ENCODE measurements around the gene ORC1.

The ORC1 gene

GRCh38 chr1:52404116-52404974, at the start of gene ORC1, which contains the start of gene PRPF38A:
TSS of gene ORC1 (minus strand) at chr1:52404423. CDS start at chr1:52402223, 2,200 bp downstream.
TSS of gene PRPF38A (plus strand) at chr1:52404602. CDS start at chr1:52404750, 148 bp downstream.
- Mint-ChIP-seq H3K27ac (peak within 1 kb of the TSS; percentile 98 to 99), H3K4me3 (peak within 1 kb of the TSS; percentile 99), H3K27me3 (no peaks in the 10 kb centered on the region), H3K9me3 (no peaks in the 10 kb centered on the region), H3K4me1 (peaks cover 58% of the 10 kb centered on the region)
- DNase-seq (peak; percentile 95 to 97), ATAC-seq (peak; percentile 96)

GRCh38 chr1:52444463-52444862, 40.2 kb upstream of the ORC1 start:
- DNase-seq, result no peak
- H3K4me3 Mint-ChIP-seq, result no peak overlapping the region
- no peak for ATAC-seq
- H3K4me1 Mint-ChIP-seq, result no peaks in the 10 kb centered on the region
- H3K9me3 Mint-ChIP-seq, result no peaks in the 10 kb centered on the region
- no peak overlapping the region for H3K27ac Mint-ChIP-seq
- no peaks in the 10 kb centered on the region for H3K27me3 Mint-ChIP-seq

- no peak for DNase-seq
- Mint-ChIP-seq H3K4me1 (no peaks in the 10 kb centered on the region), H3K9me3 (no peaks in the 10 kb centered on the region), H3K27ac (no peak overlapping the region), H3K4me3 (no peak overlapping the region), H3K27me3 (no peaks in the 10 kb centered on the region)
- ATAC-seq, result no peak
Measured at GRCh38 chr1:52439976-52440375, 35.8 kb upstream of the ORC1 start.

GRCh38 chr1:52436817-52437216, 32.6 kb upstream of the ORC1 start:
- Mint-ChIP-seq H3K4me3 (no peak overlapping the region), H3K9me3 (no peaks in the 10 kb centered on the region), H3K27me3 (no peaks in the 10 kb centered on the region), H3K27ac (peak overlapping the region in 1 of 2 donors; percentile 3), H3K4me1 (no peaks in the 10 kb centered on the region)
- DNase-seq, result no peak
- ATAC-seq, result no peak

GRCh38 chr1:52435650-52436049, 31.4 kb upstream of the ORC1 start:
- Mint-ChIP-seq H3K9me3 (no peaks in the 10 kb centered on the region), H3K27ac (no peak overlapping the region), H3K27me3 (no peaks in the 10 kb centered on the region), H3K4me1 (no peaks in the 10 kb centered on the region), H3K4me3 (no peak overlapping the region)
- ATAC-seq (no peak), DNase-seq (no peak)

- DNase-seq (no peak), ATAC-seq (no peak)
- Mint-ChIP-seq H3K27ac (no peak overlapping the region), H3K9me3 (no peaks in the 10 kb centered on the region), H3K27me3 (no peaks in the 10 kb centered on the region), H3K4me3 (no peak overlapping the region), H3K4me1 (no peaks in the 10 kb centered on the region)
Measured at GRCh38 chr1:52435211-52435610, 31.0 kb upstream of the ORC1 start.

- H3K27ac Mint-ChIP-seq, result no peak overlapping the region
- DNase-seq (no peak), ATAC-seq (no peak)
- no peaks in the 10 kb centered on the region for H3K27me3 Mint-ChIP-seq
- no peaks in the 10 kb centered on the region for H3K4me1 Mint-ChIP-seq
- H3K4me3 Mint-ChIP-seq, result no peak overlapping the region
- H3K9me3 Mint-ChIP-seq, result no peaks in the 10 kb centered on the region
Measured at GRCh38 chr1:52432807-52433206, 28.6 kb upstream of the ORC1 start.

GRCh38 chr1:52427152-52427551, 22.9 kb upstream of the ORC1 start:
- Mint-ChIP-seq H3K4me1 (peaks cover 34% of the 10 kb centered on the region), H3K27ac (peak overlapping the region in 1 of 2 donors; percentile 0), H3K27me3 (no peaks in the 10 kb centered on the region), H3K9me3 (no peaks in the 10 kb centered on the region), H3K4me3 (no peak overlapping the region)
- DNase-seq (no peak), ATAC-seq (no peak)

GRCh38 chr1:52426371-52426770, 22.1 kb upstream of the ORC1 start:
- ATAC-seq, result no peak
- no peak for DNase-seq
- Mint-ChIP-seq H3K4me3 (no peak overlapping the region), H3K4me1 (peaks cover 34% of the 10 kb centered on the region), H3K27me3 (no peaks in the 10 kb centered on the region), H3K27ac (no peak overlapping the region), H3K9me3 (no peaks in the 10 kb centered on the region)

GRCh38 chr1:52424813-52425212, 20.6 kb upstream of the ORC1 start:
- Mint-ChIP-seq H3K27ac (peak overlapping the region; percentile 12 to 28), H3K9me3 (no peaks in the 10 kb centered on the region), H3K27me3 (no peaks in the 10 kb centered on the region), H3K4me3 (peak overlapping the region in 1 of 2 donors; percentile 46), H3K4me1 (peaks cover 35% of the 10 kb centered on the region)
- ATAC-seq, result no peak
- no peak for DNase-seq

- H3K27ac Mint-ChIP-seq, result peak overlapping the region; percentile 81 to 97
- H3K4me3 Mint-ChIP-seq, result peak overlapping the region; percentile 44 to 77
- H3K4me1 Mint-ChIP-seq, result peaks cover 41% of the 10 kb centered on the region
- H3K9me3 Mint-ChIP-seq, result no peaks in the 10 kb centered on the region
- ATAC-seq, result peak; percentile 96
- H3K27me3 Mint-ChIP-seq, result no peaks in the 10 kb centered on the region
- peak in 1 of 2 donors; percentile 31 for DNase-seq
Measured at GRCh38 chr1:52424231-52424636, 20.0 kb upstream of the ORC1 start.

GRCh38 chr1:52423771-52424170, 19.5 kb upstream of the ORC1 start:
- peaks cover 43% of the 10 kb centered on the region for H3K4me1 Mint-ChIP-seq
- H3K9me3 Mint-ChIP-seq, result no peaks in the 10 kb centered on the region
- no peaks in the 10 kb centered on the region for H3K27me3 Mint-ChIP-seq
- ATAC-seq (peak; percentile 95), DNase-seq (peak; percentile 58 to 77)
- H3K27ac Mint-ChIP-seq, result peak overlapping the region; percentile 81 to 97
- peak overlapping the region; percentile 44 to 77 for H3K4me3 Mint-ChIP-seq

GRCh38 chr1:52423055-52423454, 18.8 kb upstream of the ORC1 start:
- ATAC-seq (no peak), DNase-seq (no peak)
- Mint-ChIP-seq H3K4me3 (no peak overlapping the region), H3K27me3 (no peaks in the 10 kb centered on the region), H3K9me3 (no peaks in the 10 kb centered on the region), H3K4me1 (peaks cover 43% of the 10 kb centered on the region), H3K27ac (no peak overlapping the region)

GRCh38 chr1:52420713-52421112, 16.5 kb upstream of the ORC1 start:
- ATAC-seq, result no peak
- Mint-ChIP-seq H3K9me3 (no peaks in the 10 kb centered on the region), H3K4me3 (no peak overlapping the region), H3K4me1 (peaks cover 35% of the 10 kb centered on the region), H3K27ac (no peak overlapping the region), H3K27me3 (no peaks in the 10 kb centered on the region)
- no peak for DNase-seq

- Mint-ChIP-seq H3K4me1 (peaks cover 16% of the 10 kb centered on the region), H3K27me3 (no peaks in the 10 kb centered on the region), H3K27ac (no peak overlapping the region), H3K9me3 (no peaks in the 10 kb centered on the region), H3K4me3 (no peak overlapping the region)
- DNase-seq (no peak), ATAC-seq (no peak)
Measured at GRCh38 chr1:52416811-52417210, 12.6 kb upstream of the ORC1 start.

- H3K9me3 Mint-ChIP-seq, result no peaks in the 10 kb centered on the region
- H3K27ac Mint-ChIP-seq, result no peak overlapping the region
Measured at GRCh38 chr1:52414942-52415341, 10.7 kb upstream of the ORC1 start.

More at GRCh38 chr1:52414942-52415341, 10.7 kb upstream of the ORC1 start:
- Mint-ChIP-seq H3K4me1 (peaks cover 16% of the 10 kb centered on the region), H3K27me3 (no peaks in the 10 kb centered on the region), H3K4me3 (no peak overlapping the region)
- ATAC-seq (peak; percentile 48), DNase-seq (no peak)
